Cardiac fibroblast (primary cell): ENCODE data around the gene POLR1C.
A peak's percentile ranks its signal among the peaks of the same experiment; 100 is the strongest.

Experiments
- DNase-seq, 2 donors: peaks; one replicate each; pipeline versions ENCODE4 v3.0.0 to v3.0.0-alpha.2; 2010; ENCODE audit warnings: low read depth in 2 of 2
- H3K4me3 ChIP-seq, 2 donors: replicated peaks in 1 of 2; 1 replicate in 1 of 2; 2 replicates in 1 of 2; pipeline ENCODE4 v1.5.1; 2011; ENCODE audit warnings: low read depth in 2 of 2, low read length in 2 of 2, mild to moderate bottlenecking in 2 of 2, moderate library complexity in 1 of 2
- TF ChIP-seq, protein P1 (sequence below): IDR thresholded peaks from one replicate; pipeline ENCODE4 v1.5.1; 2011; ENCODE audit warnings: low read depth, mild to moderate bottlenecking, low read length, inconsistent platforms

Gene POLR1C

DNA sequence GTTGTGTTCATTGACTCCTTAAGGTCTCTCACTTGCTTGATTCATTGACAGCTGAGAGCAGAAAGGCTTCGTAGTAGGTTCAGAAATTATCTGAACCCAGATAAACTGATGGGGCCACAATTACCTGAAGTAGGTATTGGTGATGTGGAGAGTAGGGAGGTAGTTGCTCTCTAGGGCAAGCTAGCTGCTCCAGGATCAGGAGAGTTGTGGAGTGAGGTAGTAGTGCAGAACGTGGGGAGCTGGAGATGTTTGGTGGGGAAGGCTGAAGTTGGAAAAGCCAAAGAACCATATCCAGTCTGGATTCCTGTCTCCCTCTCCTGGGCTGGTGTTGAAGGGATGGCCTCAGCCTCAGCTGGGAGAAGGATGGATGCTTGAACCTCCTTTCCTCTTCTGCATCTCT lies 23.7 kb upstream of the POLR1C start:
- no peak for DNase-seq
- TF ChIP-seq, protein P1, sequence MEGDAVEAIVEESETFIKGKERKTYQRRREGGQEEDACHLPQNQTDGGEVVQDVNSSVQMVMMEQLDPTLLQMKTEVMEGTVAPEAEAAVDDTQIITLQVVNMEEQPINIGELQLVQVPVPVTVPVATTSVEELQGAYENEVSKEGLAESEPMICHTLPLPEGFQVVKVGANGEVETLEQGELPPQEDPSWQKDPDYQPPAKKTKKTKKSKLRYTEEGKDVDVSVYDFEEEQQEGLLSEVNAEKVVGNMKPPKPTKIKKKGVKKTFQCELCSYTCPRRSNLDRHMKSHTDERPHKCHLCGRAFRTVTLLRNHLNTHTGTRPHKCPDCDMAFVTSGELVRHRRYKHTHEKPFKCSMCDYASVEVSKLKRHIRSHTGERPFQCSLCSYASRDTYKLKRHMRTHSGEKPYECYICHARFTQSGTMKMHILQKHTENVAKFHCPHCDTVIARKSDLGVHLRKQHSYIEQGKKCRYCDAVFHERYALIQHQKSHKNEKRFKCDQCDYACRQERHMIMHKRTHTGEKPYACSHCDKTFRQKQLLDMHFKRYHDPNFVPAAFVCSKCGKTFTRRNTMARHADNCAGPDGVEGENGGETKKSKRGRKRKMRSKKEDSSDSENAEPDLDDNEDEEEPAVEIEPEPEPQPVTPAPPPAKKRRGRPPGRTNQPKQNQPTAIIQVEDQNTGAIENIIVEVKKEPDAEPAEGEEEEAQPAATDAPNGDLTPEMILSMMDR: no peak
- H3K4me3 ChIP-seq: no peak overlapping the region

GRCh38 chr6:43493833-43494232 lies 23.1 kb upstream of the POLR1C start:
- TF ChIP-seq, protein P1: no peak
- H3K4me3 ChIP-seq: no peak overlapping the region
- DNase-seq: no peak

DNA sequence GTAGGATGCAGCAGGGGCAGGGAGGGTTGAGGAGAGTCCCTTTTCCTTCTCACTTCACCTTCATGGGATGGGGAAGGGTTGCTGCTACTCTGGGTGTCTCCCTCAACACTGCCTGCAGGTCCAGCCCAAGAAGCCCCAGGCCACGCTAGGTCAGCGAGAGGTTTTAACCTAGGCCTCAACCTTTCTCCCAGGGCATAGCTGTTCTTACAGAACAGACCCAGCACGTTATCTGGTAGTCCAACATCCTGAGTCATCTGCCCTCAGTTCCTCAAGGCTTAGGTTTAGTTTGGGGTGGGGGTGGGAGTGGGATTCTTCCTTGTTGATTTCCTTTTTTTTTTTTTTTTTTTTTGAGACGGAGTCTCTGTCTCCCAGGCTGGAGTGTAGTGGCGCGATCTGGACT lies 22.6 kb upstream of the POLR1C start:
- DNase-seq: no peak
- TF ChIP-seq, protein P1: no peak

GRCh38 chr6:43494766-43495165 lies 22.1 kb upstream of the POLR1C start:
- no peak overlapping the region for H3K4me3 ChIP-seq
- no peak for DNase-seq
- TF ChIP-seq, protein P1: no peak

More for the DNA sequence above, 22.6 kb upstream of the POLR1C start:
- H3K4me3 ChIP-seq: no peak overlapping the region

- no peak for DNase-seq
- TF ChIP-seq, protein P1: peak; percentile 16
- no peak overlapping the region for H3K4me3 ChIP-seq
Measured at GRCh38 chr6:43495409-43495941, 21.4 kb upstream of the POLR1C start.

DNA sequence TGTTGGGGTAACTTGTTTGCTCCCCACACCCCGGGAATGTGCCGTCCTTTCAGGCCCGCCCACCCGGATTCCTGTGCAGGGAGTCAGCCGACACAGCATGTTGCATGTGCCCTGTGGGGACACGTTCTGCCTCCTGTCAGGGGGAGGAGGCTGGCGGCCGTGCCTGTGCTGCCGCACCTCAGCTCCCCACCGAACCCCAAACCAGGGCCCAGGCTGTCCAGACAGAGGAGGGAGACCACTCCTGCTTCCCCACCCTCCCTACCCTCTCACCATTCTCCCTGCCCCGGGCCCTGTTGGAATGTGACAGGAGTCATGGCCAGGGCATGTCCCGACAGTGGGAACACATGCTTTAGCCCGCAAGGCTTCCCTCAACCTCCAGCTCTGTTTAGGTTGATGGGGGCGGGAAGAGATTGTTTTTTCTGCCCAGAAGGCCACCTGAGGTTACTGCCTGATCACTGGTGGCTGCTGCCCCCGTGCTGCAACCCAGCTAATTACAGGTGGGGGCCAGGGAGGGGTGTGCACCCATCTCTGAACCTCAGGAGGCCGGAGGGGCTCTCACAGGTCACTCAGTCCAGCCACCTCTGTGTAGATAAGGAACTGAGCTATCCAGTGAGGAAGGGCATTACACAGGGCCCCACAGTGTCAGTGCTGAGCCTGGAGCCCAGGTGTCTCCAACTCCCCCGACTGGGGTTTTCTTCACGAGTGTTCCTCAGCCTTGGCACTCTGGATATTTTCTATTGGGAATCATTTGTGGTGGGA lies 20.3 kb upstream of the POLR1C start:
- no peak overlapping the region for H3K4me3 ChIP-seq
- TF ChIP-seq, protein P1: peak; percentile 54
- DNase-seq: peak; percentile 51 to 59

- no peak for DNase-seq
- TF ChIP-seq, protein P1: no peak
- H3K4me3 ChIP-seq: no peak overlapping the region
Measured at GRCh38 chr6:43497129-43497396, 19.8 kb upstream of the POLR1C start.
